ENCODE results near the gene WFDC10B. TPM values are rescaled to one million over a fixed set of nuclear protein-coding genes. Genes with fewer than 3 reads are reported as not detected.
"Not testable (repeated sequence)": the region's sequence is repeated elsewhere in the genome, so short reads cannot be mapped to it uniquely, and the experiment has no call there.

The WFDC10B gene
- total RNA-seq, 2 experiments from 2014 or later, result not detected

DNA sequence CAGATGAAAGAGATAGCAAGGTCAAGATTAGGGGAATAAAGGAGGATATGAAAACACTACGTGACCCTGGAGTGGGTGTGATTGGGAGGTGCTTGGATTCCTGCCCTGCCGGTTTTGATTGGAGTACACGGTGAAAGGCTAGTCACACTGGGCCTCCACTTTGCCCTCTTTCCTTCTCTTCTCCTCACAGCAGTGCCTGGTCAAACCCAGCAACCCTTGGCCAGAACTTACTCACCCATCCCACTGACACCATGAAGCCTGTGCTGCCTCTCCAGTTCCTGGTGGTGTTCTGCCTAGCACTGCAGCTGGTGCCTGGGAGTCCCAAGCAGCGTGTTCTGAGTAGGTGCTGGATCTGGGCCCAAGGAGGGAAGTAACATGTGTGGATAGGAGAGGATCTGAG, 2.9 kb downstream of the WFDC10B start, which contains the start of gene WFDC13:
WFDC13 (plus strand) TSS at position 166 of the 400 bp plus-strand sequence; CDS start at position 252, 86 bp downstream.
- peaks cover 17% of the 10 kb centered on the region for H3K27me3 Mint-ChIP-seq
- no peaks in the 10 kb centered on the region for H3K9me3 Mint-ChIP-seq
- H3K4me1 Mint-ChIP-seq (ENCODE audit: low read depth), result no peaks in the 10 kb centered on the region
- CTCF ChIA-PET, result no interaction called here
- POLR2A ChIA-PET, result no interaction called here
- DNase-seq, result no peak
- H3K4me3 Mint-ChIP-seq, result no peak within 1 kb of the TSS
- no peaks in the 10 kb centered on the region for H3K36me3 Mint-ChIP-seq
- H3K27ac Mint-ChIP-seq, result no peak within 1 kb of the TSS
- intact Hi-C loops (cut with micrococcal nuclease), result no loop called here

DNA sequence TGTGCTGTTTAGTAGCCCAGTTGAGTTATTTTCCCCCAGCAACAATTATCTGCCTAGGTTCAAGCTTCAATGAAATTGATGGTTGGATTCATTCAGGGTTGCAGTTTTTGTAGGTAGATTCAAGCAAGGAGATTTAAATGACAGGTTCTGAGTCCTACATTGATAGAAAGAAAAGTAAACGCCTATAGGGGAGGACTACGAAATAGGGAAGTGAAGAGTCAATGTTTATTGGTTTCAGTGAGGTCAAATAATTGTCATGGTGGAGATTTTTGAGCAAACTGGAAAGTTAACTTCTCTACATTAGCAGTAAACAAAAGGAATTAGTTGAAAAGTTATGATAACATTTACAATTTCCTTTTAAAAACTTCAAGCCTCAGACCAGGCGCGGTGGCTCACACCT, 3.7 kb downstream of the WFDC10B start:
- intact Hi-C loops (cut with micrococcal nuclease), result no loop called here
- DNase-seq, result no peak
- ChIA-PET CTCF (no interaction called here), POLR2A (no interaction called here)
- H3K27me3 Mint-ChIP-seq, result peaks cover 16% of the 10 kb centered on the region
- no peaks in the 10 kb centered on the region for H3K36me3 Mint-ChIP-seq
- no peaks in the 10 kb centered on the region for H3K4me1 Mint-ChIP-seq (ENCODE audit: low read depth)
- no peaks in the 10 kb centered on the region for H3K9me3 Mint-ChIP-seq
- no peak overlapping the region for H3K27ac Mint-ChIP-seq
- no peak overlapping the region for H3K4me3 Mint-ChIP-seq

DNA sequence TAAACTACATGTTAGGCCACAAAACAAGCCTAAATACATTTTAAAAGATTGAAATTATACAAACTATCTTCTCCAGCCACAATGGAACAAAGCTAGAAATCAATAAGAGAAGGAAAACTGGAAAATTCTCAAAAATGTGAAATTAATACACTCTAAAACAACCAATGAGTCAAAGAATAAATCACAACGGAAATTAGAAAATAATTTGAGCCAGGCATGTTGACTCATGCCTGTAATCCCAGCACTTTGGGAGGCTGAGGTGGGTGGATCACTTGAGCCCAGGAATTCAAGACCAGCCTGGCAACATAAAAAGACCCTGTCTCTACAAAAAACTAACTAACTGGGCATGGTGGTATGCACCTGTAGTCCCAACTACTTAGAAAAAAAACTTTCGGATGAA, 9.3 kb downstream of the WFDC10B start:
- DNase-seq, result no peak
- CTCF ChIA-PET, result interaction anchor here (1.7 kb wide), 1 partner anchor 76 kb away, joined by 4 read pairs; no protein-coding TSS in a partner anchor
- H3K4me3 Mint-ChIP-seq, result no peak overlapping the region
- H3K27ac Mint-ChIP-seq, result no peak overlapping the region
- H3K9me3 Mint-ChIP-seq, result no peaks in the 10 kb centered on the region
- peaks cover 22% of the 10 kb centered on the region for H3K27me3 Mint-ChIP-seq
- POLR2A ChIA-PET, result no interaction called here
- intact Hi-C loops (cut with micrococcal nuclease), result no loop called here
- no peaks in the 10 kb centered on the region for H3K36me3 Mint-ChIP-seq
- H3K4me1 Mint-ChIP-seq (ENCODE audit: low read depth), result no peaks in the 10 kb centered on the region

DNA sequence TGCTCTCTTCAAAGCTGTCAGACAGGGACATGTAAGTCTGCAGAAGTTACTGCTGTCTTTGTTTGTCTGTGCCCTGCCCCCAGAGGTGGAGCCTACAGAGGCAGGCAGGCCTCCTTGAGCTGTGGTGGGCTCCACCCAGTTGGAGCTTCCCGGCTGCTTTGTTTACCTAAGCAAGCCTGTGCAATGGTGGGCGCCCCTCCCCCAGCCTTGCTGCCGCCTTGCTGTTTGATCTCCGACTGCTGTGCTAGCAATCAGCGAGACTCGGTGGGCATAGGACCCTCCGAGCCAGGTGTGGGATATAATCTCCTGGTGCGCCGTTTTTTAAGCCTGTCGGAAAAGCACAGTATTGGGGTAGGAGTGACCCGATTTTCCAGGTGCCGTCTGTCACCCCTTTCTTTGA, 11.5 kb downstream of the WFDC10B start:
- H3K9me3 Mint-ChIP-seq; H3K4me1 Mint-ChIP-seq (ENCODE audit: low read depth); intact Hi-C loops (cut with micrococcal nuclease); H3K36me3 Mint-ChIP-seq; DNase-seq; POLR2A ChIA-PET; H3K4me3 Mint-ChIP-seq; CTCF ChIA-PET; H3K27ac Mint-ChIP-seq: not testable (repeated sequence)
- H3K27me3 Mint-ChIP-seq, result peaks cover 24% of the 10 kb centered on the region

DNA sequence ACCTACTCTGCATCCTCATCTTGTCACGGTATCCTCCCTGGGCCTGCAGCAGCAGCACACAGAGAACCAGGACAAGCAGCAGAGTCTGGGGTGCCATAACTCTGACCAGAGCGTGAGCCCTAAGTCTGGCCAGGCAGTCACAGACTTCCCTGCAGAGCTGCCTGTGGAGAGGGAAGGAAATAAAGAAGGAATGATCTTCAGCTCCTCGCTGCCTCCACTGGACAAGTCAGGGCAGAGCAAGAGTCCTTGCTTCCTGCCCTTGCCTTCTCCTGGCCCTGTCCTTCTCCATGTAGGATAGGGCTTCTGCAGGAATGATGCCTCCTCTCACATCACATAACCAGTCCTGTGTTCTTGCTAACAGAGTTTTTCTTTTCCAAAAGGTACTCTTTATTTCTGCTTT, 18.9 kb downstream of the WFDC10B start:
- DNase-seq, result no peak
- Mint-ChIP-seq H3K4me1 (ENCODE audit: low read depth) (no peaks in the 10 kb centered on the region), H3K27ac (no peak overlapping the region), H3K27me3 (peaks cover 24% of the 10 kb centered on the region), H3K9me3 (no peaks in the 10 kb centered on the region), H3K36me3 (peaks cover 1% of the 10 kb centered on the region), H3K4me3 (no peak overlapping the region)
- POLR2A ChIA-PET, result no interaction called here
- intact Hi-C loops (cut with micrococcal nuclease), result no loop called here
- CTCF ChIA-PET, result interaction anchor here (0.6 kb wide), 1 partner anchor 79 kb away, joined by 3 read pairs; no protein-coding TSS in a partner anchor

DNA sequence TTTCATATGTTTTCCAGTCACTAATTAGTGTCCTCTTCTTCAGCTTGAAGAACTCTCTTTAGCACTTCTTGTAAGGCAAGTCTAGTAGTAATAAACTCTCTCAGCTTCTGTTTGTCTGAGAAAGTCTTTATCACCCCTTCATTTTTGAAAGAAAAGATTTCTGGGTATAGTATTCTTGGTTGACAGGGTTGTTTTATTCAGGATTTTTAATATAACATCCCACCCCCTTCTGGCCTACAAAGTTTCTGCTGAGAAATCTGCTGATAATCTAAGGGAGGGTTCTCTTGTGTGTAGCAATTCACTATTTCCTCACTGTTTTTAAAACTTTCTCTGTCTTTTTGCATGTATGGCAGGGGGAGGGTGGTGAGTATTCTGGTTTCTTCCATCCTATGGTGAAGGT, 25.2 kb downstream of the WFDC10B start:
- ChIA-PET CTCF (no interaction called here), POLR2A (no interaction called here)
- Mint-ChIP-seq H3K27ac (no peak overlapping the region), H3K9me3 (peaks cover 20% of the 10 kb centered on the region), H3K4me1 (ENCODE audit: low read depth) (no peaks in the 10 kb centered on the region), H3K36me3 (peaks cover 4% of the 10 kb centered on the region), H3K27me3 (peaks cover 14% of the 10 kb centered on the region), H3K4me3 (no peak overlapping the region)
- DNase-seq, result no peak
- intact Hi-C loops (cut with micrococcal nuclease), result no loop called here

DNA sequence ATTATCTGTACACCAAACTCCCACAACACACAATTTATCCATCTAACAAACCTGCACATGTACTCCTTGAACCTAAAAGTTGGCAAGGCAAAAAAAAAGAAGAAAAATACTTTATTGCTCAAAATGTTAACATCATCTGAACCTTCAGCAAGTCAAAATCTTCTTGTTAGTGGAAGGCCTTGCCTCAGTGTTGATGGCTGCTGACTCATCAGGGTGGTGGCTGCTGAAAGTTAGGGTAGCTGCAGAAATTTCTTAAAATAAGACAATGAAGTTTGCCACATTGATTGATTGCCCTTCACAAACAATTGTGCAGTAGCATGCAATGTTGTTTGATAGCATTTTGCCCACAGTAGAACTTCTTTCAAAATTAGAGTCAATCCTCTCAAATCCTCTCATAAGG, 32.1 kb downstream of the WFDC10B start:
- H3K9me3 Mint-ChIP-seq, result peaks cover 2% of the 10 kb centered on the region
- H3K36me3 Mint-ChIP-seq, result no peaks in the 10 kb centered on the region
- ChIA-PET CTCF (no interaction called here), POLR2A (no interaction called here)
- no peak for DNase-seq
- intact Hi-C loops (cut with micrococcal nuclease), result no loop called here
- peaks cover 20% of the 10 kb centered on the region for H3K27me3 Mint-ChIP-seq
- H3K4me1 Mint-ChIP-seq (ENCODE audit: low read depth), result no peaks in the 10 kb centered on the region
- H3K27ac Mint-ChIP-seq, result no peak overlapping the region
- H3K4me3 Mint-ChIP-seq, result no peak overlapping the region

DNA sequence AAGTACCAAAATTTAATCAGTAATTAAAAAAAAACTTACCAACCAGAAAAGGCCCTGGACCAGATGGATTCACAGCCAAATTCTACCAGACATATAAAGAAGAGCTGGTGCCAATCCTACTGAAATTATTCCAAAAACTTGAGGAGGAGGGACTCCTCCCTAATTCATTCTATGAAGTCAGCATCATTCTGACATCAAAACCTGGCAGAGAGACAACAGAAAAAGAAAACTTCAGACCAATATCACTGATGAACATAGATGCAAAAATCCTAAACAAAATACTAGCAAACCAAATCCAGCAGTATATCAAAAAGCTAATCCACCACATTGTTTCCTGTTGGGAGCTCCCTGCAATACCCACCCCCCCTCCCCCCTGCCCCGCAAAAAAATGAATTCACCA, 34.7 kb downstream of the WFDC10B start, which contains the start of gene WFDC11:
WFDC11 (minus strand) TSS at position 101 of the 400 bp plus-strand sequence. CDS start 19,639 bp downstream, outside the sequence.
- CTCF ChIA-PET, result no interaction called here
- Mint-ChIP-seq H3K27me3 (peaks cover 23% of the 10 kb centered on the region), H3K4me1 (ENCODE audit: low read depth) (no peaks in the 10 kb centered on the region), H3K9me3 (no peaks in the 10 kb centered on the region), H3K4me3 (no peak within 1 kb of the TSS), H3K27ac (no peak within 1 kb of the TSS), H3K36me3 (no peaks in the 10 kb centered on the region)
- intact Hi-C loops (cut with micrococcal nuclease), result no loop called here
- no peak for DNase-seq
- POLR2A ChIA-PET, result no interaction called here

DNA sequence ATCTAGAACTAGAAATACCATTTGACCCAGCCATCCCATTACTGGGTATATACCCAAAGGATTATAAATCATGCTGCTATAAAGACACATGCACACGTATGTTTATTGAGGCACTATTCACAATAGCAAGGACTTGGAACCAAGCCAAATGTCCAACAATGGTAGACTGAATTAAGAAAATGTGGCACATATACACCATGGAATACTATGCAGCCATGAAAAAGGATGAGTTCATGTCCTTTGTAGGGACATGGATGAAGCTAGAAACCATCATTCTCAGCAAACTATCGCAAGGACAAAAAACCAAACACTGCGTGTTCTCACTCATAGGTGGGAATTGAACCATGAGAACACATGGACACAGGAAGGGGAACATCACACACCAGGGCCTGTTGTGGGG, 47.8 kb downstream of the WFDC10B start:
- H3K4me3 Mint-ChIP-seq; intact Hi-C loops (cut with micrococcal nuclease); POLR2A ChIA-PET; H3K9me3 Mint-ChIP-seq; CTCF ChIA-PET; H3K27ac Mint-ChIP-seq; H3K4me1 Mint-ChIP-seq (ENCODE audit: low read depth); DNase-seq; H3K36me3 Mint-ChIP-seq: not testable (repeated sequence)
- H3K27me3 Mint-ChIP-seq, result peaks cover 13% of the 10 kb centered on the region

DNA sequence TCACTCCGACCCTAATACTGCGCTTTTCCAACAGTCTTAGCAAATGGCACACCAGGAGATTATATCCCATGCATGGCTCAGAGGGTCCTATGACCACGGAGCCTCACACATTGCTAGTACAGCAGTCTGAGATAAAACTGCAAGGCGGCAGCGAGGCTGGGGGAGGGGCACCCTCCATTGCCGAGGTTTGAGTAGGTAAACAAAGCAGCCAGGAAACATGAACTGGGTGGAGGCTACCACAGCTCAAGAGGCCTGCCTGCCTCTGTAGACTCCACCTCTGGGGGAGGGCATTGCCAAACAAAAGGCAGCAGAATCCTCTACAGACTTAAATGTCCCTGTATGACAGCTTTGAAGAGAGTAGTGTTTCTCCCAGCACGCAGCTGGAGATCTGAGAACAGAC, 53.1 kb downstream of the WFDC10B start:
- CTCF ChIA-PET; H3K9me3 Mint-ChIP-seq; H3K4me3 Mint-ChIP-seq; POLR2A ChIA-PET; intact Hi-C loops (cut with micrococcal nuclease); DNase-seq; H3K36me3 Mint-ChIP-seq; H3K27ac Mint-ChIP-seq; H3K4me1 Mint-ChIP-seq (ENCODE audit: low read depth): not testable (repeated sequence)
- H3K27me3 Mint-ChIP-seq, result peaks cover 14% of the 10 kb centered on the region

DNA sequence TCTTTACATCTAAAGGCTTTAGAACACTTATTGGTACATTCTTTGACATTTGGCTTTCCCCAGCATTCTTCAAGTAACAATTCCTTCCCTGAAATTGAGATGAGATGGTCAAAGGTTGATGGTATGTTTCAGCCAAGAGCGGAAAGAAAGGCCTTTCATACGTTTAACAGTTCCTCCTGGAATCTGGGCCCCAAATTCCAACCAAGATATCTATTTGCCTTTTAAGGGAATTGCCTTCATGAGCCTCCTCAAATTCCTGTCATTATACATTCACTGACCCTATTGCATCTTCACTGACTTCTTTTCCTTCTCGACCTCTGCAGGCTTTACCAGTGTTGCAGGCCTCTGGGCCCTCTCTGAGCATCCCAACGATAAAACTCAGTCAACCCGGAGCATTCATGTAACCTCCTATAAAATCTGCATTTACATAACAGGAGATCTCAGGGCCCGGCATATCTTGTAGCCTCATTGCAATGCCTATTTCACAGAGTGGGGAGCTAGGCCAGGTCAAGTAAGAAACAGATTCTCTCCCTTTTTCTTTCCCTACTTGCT, 55.4 kb downstream of the WFDC10B start:
- POLR2A ChIA-PET, result no interaction called here
- DNase-seq, result no peak
- Mint-ChIP-seq H3K36me3 (no peaks in the 10 kb centered on the region), H3K9me3 (no peaks in the 10 kb centered on the region), H3K27ac (no peak overlapping the region), H3K27me3 (peaks cover 10% of the 10 kb centered on the region), H3K4me3 (no peak overlapping the region), H3K4me1 (ENCODE audit: low read depth) (no peaks in the 10 kb centered on the region)
- CTCF ChIA-PET, result interaction anchor here (1.8 kb wide), 1 partner anchor 20 kb away, joined by 4 read pairs; the partner anchor contains the start of gene WFDC10A
- intact Hi-C loops (cut with micrococcal nuclease), result no loop called here

DNA sequence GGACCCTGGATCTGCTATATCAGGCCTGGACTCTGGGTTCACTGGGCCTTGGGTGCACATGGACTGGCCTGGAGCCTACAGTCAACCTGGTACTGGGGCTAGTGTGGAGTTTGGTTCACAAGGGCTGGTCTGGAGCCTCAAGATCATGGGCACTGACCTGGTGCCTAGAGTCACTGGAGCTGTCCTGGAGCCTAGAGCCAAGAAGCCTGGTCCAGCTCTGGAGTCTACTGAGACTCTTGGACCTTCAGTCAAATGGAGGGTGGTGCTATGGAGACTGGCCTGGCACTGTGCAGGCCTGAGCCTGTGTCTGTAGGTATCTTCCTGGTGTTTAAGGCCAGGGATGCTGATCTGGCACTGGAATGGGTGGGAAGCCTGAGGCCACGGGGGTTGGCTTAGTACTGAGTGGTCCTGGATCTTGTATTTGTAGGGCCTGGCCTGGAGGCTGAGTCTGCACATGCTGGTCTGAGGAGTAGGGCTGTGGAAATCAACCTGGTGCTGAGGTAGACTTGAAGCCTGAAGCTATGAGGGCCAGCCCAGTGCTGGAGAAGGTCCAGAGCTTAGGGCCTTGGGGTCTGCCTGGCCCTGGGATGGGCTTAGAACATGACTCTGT, 57.3 kb downstream of the WFDC10B start:
- CTCF ChIA-PET, result no interaction called here
- H3K9me3 Mint-ChIP-seq, result no peaks in the 10 kb centered on the region
- POLR2A ChIA-PET, result no interaction called here
- no peaks in the 10 kb centered on the region for H3K4me1 Mint-ChIP-seq (ENCODE audit: low read depth)
- H3K36me3 Mint-ChIP-seq, result no peaks in the 10 kb centered on the region
- no peak overlapping the region for H3K4me3 Mint-ChIP-seq
- DNase-seq, result no peak
- intact Hi-C loops (cut with micrococcal nuclease), result no loop called here
- peaks cover 3% of the 10 kb centered on the region for H3K27me3 Mint-ChIP-seq
- H3K27ac Mint-ChIP-seq, result no peak overlapping the region

DNA sequence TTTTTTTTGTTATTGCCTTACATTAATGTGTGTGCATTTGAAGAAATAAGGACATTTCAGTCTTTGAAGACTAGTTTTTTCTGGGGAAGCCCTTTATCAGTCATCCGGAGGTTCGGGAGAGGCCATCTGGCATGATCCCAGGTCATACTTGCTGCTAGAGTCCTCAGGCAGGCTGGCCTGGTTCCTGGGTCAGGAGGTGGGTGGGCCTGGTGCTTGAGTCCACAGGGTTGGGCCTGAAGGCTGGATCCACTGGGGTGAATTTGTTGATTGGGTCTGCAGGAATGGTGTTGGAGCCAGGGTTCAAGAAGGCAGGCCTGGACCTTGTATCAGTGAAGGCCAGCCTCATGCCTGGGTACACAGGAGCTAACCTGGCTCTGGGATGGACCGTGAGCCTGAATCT, 57.9 kb downstream of the WFDC10B start:
- ChIA-PET CTCF (no interaction called here), POLR2A (no interaction called here)
- Mint-ChIP-seq H3K27ac (no peak overlapping the region), H3K9me3 (no peaks in the 10 kb centered on the region), H3K4me3 (no peak overlapping the region), H3K36me3 (no peaks in the 10 kb centered on the region), H3K4me1 (ENCODE audit: low read depth) (no peaks in the 10 kb centered on the region), H3K27me3 (peaks cover 2% of the 10 kb centered on the region)
- DNase-seq, result no peak
- intact Hi-C loops (cut with micrococcal nuclease), result no loop called here

Data from activated CD4-positive, alpha-beta memory T cell treated with anti-CD3 and anti-CD28 coated beads for 36 hours (primary cell).